Measurements from ENCODE around the gene TTC33. TPM values are rescaled to one million over a fixed set of nuclear protein-coding genes. Genes with fewer than 3 reads are reported as not detected.

Gene TTC33
- total RNA-seq, 1 donor from 2014 or later: 52.5 TPM

- H3K36me3 Mint-ChIP-seq: no peaks in the 10 kb centered on the region
- H3K36me3 ChIP-seq: no peaks in the 10 kb centered on the region
- H3K79me2 ChIP-seq (ENCODE audit: low read depth): no peaks in the 10 kb centered on the region
- H3K27ac Mint-ChIP-seq: no peak overlapping the region
- H3K4me3 ChIP-seq: no peak overlapping the region
- no peaks in the 10 kb centered on the region for H3K27me3 Mint-ChIP-seq (ENCODE audit: insufficient read depth, low read depth)
- no peaks in the 10 kb centered on the region for H4K20me1 ChIP-seq (ENCODE audit: low read depth)
- no peak overlapping the region for H3K4me2 ChIP-seq
- no peak for DNase-seq (ENCODE audit: low spot score)
- H3K9me3 Mint-ChIP-seq: no peaks in the 10 kb centered on the region
- H3K4me1 ChIP-seq: peaks cover 8% of the 10 kb centered on the region
- H3K27me3 ChIP-seq: no peaks in the 10 kb centered on the region
- no peak for TF ChIP-seq EZH2 (IDR thresholded peaks at IDR 0.05)
- TF ChIP-seq CTCF (IDR thresholded peaks at IDR 0.05): no peak
- TF ChIP-seq EZH2phosphoT487 (IDR thresholded peaks at IDR 0.05): no peak
- H3K9me3 ChIP-seq (ENCODE audit: low read depth): no peaks in the 10 kb centered on the region
- no peak overlapping the region for H2AFZ ChIP-seq (replicated peaks)
- H3K9ac ChIP-seq: no peak overlapping the region
- no peaks in the 10 kb centered on the region for H3F3A ChIP-seq (ENCODE audit: low read depth)
- H3K4me1 Mint-ChIP-seq: no peaks in the 10 kb centered on the region
- no peak overlapping the region for H3K27ac ChIP-seq
- H3K4me3 Mint-ChIP-seq: no peak overlapping the region
Measured at GRCh38 chr5:40492056-40492455, 263.7 kb downstream of the TTC33 start.

- H3K4me1 Mint-ChIP-seq: no peaks in the 10 kb centered on the region
Measured at GRCh38 chr5:40491644-40492043, 264.1 kb downstream of the TTC33 start.

GRCh38 chr5:40490464-40491111, 265.2 kb downstream of the TTC33 start:
- Mint-ChIP-seq H3K9me3 (no peaks in the 10 kb centered on the region), H3K27me3 (ENCODE audit: insufficient read depth, low read depth) (no peaks in the 10 kb centered on the region), H3K27ac (no peak overlapping the region), H3K4me3 (no peak overlapping the region), H3K4me1 (no peaks in the 10 kb centered on the region), H3K36me3 (no peaks in the 10 kb centered on the region)
- H4K20me1 ChIP-seq (ENCODE audit: low read depth): no peaks in the 10 kb centered on the region
- no peaks in the 10 kb centered on the region for H3K9me3 ChIP-seq (ENCODE audit: low read depth)
- no peaks in the 10 kb centered on the region for H3F3A ChIP-seq (ENCODE audit: low read depth)
- no peak overlapping the region for H3K4me2 ChIP-seq
- TF ChIP-seq CTCF (IDR thresholded peaks at IDR 0.05) (no peak), EZH2phosphoT487 (IDR thresholded peaks at IDR 0.05) (no peak), EZH2 (IDR thresholded peaks at IDR 0.05) (no peak)
- H3K79me2 ChIP-seq (ENCODE audit: low read depth): no peaks in the 10 kb centered on the region
- no peak overlapping the region for H2AFZ ChIP-seq (replicated peaks)
- no peak overlapping the region for H3K9ac ChIP-seq
- no peaks in the 10 kb centered on the region for H3K36me3 ChIP-seq
- no peak for DNase-seq (ENCODE audit: low spot score)
- H3K4me3 ChIP-seq: no peak overlapping the region
- H3K4me1 ChIP-seq: no peaks in the 10 kb centered on the region
- no peaks in the 10 kb centered on the region for H3K27me3 ChIP-seq
- no peak overlapping the region for H3K27ac ChIP-seq

More at GRCh38 chr5:40491644-40492043, 264.1 kb downstream of the TTC33 start:
- H3K36me3 ChIP-seq: no peaks in the 10 kb centered on the region
- H2AFZ ChIP-seq (replicated peaks): no peak overlapping the region
- no peak overlapping the region for H3K27ac Mint-ChIP-seq
- TF ChIP-seq EZH2 (IDR thresholded peaks at IDR 0.05) (no peak), CTCF (IDR thresholded peaks at IDR 0.05) (no peak), EZH2phosphoT487 (IDR thresholded peaks at IDR 0.05) (no peak)
- H3K27ac ChIP-seq: no peak overlapping the region
- no peaks in the 10 kb centered on the region for H3K9me3 Mint-ChIP-seq
- no peaks in the 10 kb centered on the region for H3K27me3 ChIP-seq
- H3K36me3 Mint-ChIP-seq: no peaks in the 10 kb centered on the region
- no peak for DNase-seq (ENCODE audit: low spot score)
- H3K4me3 ChIP-seq: no peak overlapping the region
- H3K9me3 ChIP-seq (ENCODE audit: low read depth): no peaks in the 10 kb centered on the region
- H3K4me3 Mint-ChIP-seq: no peak overlapping the region
- H3K4me1 ChIP-seq: peaks cover 6% of the 10 kb centered on the region
- no peak overlapping the region for H3K4me2 ChIP-seq
- no peaks in the 10 kb centered on the region for H4K20me1 ChIP-seq (ENCODE audit: low read depth)
- no peaks in the 10 kb centered on the region for H3K27me3 Mint-ChIP-seq (ENCODE audit: insufficient read depth, low read depth)
- no peaks in the 10 kb centered on the region for H3F3A ChIP-seq (ENCODE audit: low read depth)
- no peak overlapping the region for H3K9ac ChIP-seq
- no peaks in the 10 kb centered on the region for H3K79me2 ChIP-seq (ENCODE audit: low read depth)
